ENCODE measurements around the gene GLCE. TPM values are rescaled to one million over a fixed set of nuclear protein-coding genes. Genes with fewer than 3 reads are reported as not detected.

The GLCE gene
- polyA plus RNA-seq (ENCODE audit: insufficient read length in 3 of 3): 10 to 100 TPM; 42.4 to 48.3 (median 44.7) TPM
- long read RNA-seq, donor 1, full-length matches to known transcripts: 12 of 23 reads
- long read RNA-seq, donor 1, partial matches to known transcripts: 5 of 23 reads
- long read RNA-seq, donor 1, other reads (novel, unspliced or antisense): 6 of 23 reads
- long read RNA-seq, donor 2, full-length matches to known transcripts: 10 of 10 reads
- long read RNA-seq, donor 2, partial matches to known transcripts: 0 of 10 reads
- long read RNA-seq, donor 2, other reads (novel, unspliced or antisense): 0 of 10 reads
- long read RNA-seq, donor 3, full-length matches to known transcripts: 7 of 12 reads
- long read RNA-seq, donor 3, partial matches to known transcripts: 0 of 12 reads
- long read RNA-seq, donor 3, other reads (novel, unspliced or antisense): 5 of 12 reads
- long read RNA-seq, donor 4, full-length matches to known transcripts: 8 of 8 reads
- long read RNA-seq, donor 4, partial matches to known transcripts: 0 of 8 reads
- long read RNA-seq, donor 4, other reads (novel, unspliced or antisense): 0 of 8 reads
- long read RNA-seq, donor 5, full-length matches to known transcripts: 3 of 16 reads
- long read RNA-seq, donor 5, partial matches to known transcripts: 13 of 16 reads
- long read RNA-seq, donor 5, other reads (novel, unspliced or antisense): 0 of 16 reads
- long read RNA-seq, donor 6, full-length matches to known transcripts: 7 of 7 reads
- long read RNA-seq, donor 6, partial matches to known transcripts: 0 of 7 reads
- long read RNA-seq, donor 6, other reads (novel, unspliced or antisense): 0 of 7 reads
- long read RNA-seq, donor 7, full-length matches to known transcripts: 14 of 14 reads
- long read RNA-seq, donor 7, partial matches to known transcripts: 0 of 14 reads
- long read RNA-seq, donor 7, other reads (novel, unspliced or antisense): 0 of 14 reads
- long read RNA-seq, donor 8, full-length matches to known transcripts: 3 of 3 reads
- long read RNA-seq, donor 8, partial matches to known transcripts: 0 of 3 reads
- long read RNA-seq, donor 8, other reads (novel, unspliced or antisense): 0 of 3 reads
- long read RNA-seq, donor 9, full-length matches to known transcripts: 13 of 13 reads
- long read RNA-seq, donor 9, partial matches to known transcripts: 0 of 13 reads
- long read RNA-seq, donor 9, other reads (novel, unspliced or antisense): 0 of 13 reads
- long read RNA-seq, donor 10, full-length matches to known transcripts: 10 of 16 reads
- long read RNA-seq, donor 10, partial matches to known transcripts: 6 of 16 reads
- long read RNA-seq, donor 10, other reads (novel, unspliced or antisense): 0 of 16 reads
- long read RNA-seq, donor 11, full-length matches to known transcripts: 11 of 11 reads
- long read RNA-seq, donor 11, partial matches to known transcripts: 0 of 11 reads
- long read RNA-seq, donor 11, other reads (novel, unspliced or antisense): 0 of 11 reads
- long read RNA-seq, donor 12, full-length matches to known transcripts: 16 of 16 reads
- long read RNA-seq, donor 12, partial matches to known transcripts: 0 of 16 reads
- long read RNA-seq, donor 12, other reads (novel, unspliced or antisense): 0 of 16 reads
- long read RNA-seq, donor 13, full-length matches to known transcripts: 2 of 7 reads
- long read RNA-seq, donor 13, partial matches to known transcripts: 5 of 7 reads
- long read RNA-seq, donor 13, other reads (novel, unspliced or antisense): 0 of 7 reads
- long read RNA-seq, donor 14: 0 reads
- long read RNA-seq, donor 15: 0 reads
- long read RNA-seq, donor 16, full-length matches to known transcripts: 16 of 16 reads
- long read RNA-seq, donor 16, partial matches to known transcripts: 0 of 16 reads
- long read RNA-seq, donor 16, other reads (novel, unspliced or antisense): 0 of 16 reads

- DNase-seq: peak; percentile 97
These were observed at the start of gene GLCE for GRCh38 chr15:69160141-69160993. TSS of gene GLCE (plus strand) at chr15:69160635. CDS start at chr15:69255807, 95,172 bp downstream.

GRCh38 chr15:69114331-69114928 lies 46.0 kb upstream of the GLCE start:
- peak; percentile 74 for DNase-seq

DNA sequence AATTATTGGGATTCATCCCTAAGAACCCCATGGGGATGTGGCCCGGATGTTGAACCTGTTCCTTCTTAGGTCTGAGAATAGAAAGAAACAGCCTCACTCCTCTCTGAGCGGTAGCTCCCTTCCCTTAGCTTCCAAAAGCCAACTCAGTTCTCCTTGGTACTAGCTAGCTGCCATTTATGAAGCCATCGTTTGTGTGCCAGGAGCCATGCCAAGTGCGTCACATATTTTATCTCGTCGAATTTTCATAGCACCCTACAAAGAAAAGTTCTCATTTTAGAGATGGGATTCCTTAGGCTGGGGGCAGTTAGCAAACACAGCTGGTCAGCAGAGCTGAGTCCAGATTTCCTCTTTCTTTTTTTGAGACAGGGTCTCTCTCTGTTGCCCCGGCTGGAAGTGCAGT lies 45.4 kb upstream of the GLCE start:
- no peak for DNase-seq

DNA sequence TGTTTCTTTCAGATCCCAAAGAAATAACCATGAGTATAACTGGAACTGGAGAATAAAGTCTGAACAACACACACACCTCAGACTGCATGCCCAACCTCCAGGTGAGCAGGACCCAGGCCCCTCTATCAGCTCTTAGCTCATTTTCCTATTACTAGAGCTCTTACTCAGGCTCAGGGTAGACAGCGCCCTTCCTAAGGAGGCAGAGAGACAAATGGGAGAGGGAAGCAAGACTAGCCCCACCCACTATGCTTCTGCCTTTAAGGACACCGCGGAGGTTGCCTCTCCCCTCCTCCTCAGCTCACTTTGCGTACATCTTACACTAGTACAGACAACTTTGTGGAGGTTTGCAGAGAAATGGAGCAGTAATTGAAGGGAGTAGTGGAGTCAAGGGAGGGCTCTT lies 44.0 kb upstream of the GLCE start:
- no peak for DNase-seq

- no peak for DNase-seq
These were observed 43.0 kb upstream of the GLCE start for GRCh38 chr15:69117431-69117871.

DNA sequence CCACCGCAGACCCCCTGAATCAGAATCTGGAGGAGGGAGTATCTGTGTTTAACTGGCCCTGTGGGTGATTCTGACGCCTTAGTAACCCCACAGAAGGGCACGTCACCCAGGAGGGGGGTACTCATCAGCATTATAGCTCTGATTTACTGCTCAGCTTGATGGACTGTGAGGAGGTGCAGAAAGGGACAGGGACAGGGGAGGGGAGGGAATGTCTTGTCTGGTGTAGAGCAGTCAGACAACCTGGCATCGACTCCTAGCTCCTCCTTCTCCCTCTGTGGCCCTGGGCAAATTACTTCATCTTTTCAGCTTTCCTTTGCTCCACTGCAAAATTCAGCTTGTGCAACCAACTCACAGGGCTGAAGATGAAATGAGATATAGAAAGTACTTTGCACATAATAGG lies 42.3 kb upstream of the GLCE start:
- DNase-seq: no peak

DNA sequence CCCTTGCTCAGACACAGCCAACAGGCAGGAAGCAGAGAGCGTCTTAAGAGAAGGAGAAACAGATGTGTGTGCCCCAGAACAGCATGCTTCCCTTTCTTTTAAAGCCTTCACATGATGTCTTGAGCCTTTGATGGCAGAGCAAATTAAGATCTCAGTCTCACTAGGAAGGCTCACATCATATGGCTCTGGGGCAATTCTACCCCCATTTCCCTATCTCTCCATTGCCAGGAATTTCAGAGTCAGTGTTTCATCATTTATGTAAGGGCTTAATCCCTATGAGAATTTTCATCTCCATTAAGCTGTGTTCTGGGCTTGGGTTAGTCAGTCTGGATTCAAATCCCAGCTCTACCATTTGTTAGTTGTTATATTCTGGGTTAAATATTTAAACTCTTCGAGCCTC lies 41.4 kb upstream of the GLCE start:
- DNase-seq: no peak

DNA sequence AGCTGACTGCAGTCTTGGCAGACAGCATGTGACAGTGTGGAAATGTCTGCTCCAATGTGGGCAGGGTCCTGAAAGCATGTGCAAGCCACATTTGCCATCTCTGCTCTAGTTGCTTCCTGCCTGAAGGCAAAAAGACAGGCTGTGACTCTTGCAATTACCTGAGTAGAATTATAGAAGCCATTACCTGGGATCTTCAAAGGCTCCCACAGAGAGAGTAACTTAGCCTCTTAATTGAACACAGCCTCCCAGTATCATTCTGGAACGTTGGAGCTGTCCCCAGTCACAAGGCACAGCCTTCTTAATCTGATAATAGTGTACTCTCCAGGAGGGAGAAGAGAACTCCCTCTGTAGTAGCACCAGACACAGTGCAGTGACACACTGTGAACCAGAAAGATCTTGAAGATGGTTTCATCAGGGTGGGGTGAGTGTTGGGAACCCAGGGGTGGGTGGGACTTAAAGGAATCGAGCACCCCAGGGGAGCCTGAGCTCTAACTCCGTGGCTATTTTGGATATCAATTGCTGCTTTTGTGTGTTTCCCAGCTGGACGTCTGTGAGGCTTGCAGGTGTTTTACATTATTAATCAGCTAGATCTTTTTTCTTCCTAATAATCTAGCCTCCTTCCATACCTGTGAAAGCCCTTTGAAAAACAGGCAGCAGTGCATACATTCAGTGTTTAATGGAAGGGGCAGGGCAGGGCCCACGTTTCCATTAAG lies 40.6 kb upstream of the GLCE start:
- DNase-seq: no peak

- no peak for DNase-seq
These were observed 39.7 kb upstream of the GLCE start for GRCh38 chr15:69120732-69121131.

DNA sequence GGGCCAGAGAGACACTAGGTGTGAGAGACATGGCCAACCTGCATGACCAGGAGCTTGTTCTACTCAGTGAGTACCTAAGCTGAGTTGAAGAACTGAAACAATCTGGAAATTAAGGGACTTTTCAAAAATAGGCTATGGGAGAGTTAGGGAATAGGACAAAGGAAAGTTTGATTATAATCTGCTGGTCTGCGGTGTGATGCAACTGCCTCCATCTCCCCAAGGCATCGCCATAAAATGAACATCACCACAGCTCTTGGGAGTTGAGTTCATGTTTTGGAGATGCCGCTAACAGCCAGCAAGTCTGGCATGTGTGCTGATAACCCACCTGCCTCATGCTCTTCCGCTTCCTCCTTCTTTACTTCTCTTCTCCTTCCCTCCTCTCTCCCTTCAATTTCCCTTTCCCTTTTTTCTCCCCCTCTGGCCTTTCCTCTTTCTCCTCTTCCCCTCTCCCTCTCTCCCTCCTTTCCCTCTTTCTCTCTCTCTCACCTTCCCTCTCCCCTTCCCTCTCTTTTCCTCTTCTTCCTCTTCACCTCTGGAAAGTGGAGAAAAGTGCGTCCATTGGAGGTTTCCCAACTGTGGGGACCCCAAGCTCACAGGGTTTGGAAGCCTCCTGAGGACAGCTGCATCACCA lies 39.1 kb upstream of the GLCE start:
- DNase-seq: no peak

DNA sequence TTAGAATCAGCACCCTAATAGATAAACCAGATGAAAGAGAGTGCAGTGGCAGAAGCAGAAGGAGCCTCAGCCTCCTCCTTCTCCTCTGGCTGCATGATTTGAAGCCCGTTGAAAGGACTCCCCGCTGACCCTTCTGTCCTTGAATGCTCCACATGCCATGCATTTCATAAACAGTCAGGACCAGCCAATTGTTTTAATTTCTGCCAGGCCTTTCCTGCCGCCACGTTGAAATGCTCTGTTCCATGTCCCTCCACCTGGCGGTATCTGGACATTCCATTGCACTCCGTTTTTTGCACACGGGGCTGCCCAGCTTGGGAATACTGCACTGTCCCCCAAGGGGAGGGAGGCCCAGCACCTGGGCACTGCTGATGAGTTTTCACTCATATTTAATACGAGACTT lies 35.2 kb upstream of the GLCE start:
- DNase-seq: no peak

- no peak for DNase-seq
These were observed 34.4 kb upstream of the GLCE start for GRCh38 chr15:69126054-69126469.

- no peak for DNase-seq
These were observed 33.1 kb upstream of the GLCE start for GRCh38 chr15:69127306-69127705.

DNA sequence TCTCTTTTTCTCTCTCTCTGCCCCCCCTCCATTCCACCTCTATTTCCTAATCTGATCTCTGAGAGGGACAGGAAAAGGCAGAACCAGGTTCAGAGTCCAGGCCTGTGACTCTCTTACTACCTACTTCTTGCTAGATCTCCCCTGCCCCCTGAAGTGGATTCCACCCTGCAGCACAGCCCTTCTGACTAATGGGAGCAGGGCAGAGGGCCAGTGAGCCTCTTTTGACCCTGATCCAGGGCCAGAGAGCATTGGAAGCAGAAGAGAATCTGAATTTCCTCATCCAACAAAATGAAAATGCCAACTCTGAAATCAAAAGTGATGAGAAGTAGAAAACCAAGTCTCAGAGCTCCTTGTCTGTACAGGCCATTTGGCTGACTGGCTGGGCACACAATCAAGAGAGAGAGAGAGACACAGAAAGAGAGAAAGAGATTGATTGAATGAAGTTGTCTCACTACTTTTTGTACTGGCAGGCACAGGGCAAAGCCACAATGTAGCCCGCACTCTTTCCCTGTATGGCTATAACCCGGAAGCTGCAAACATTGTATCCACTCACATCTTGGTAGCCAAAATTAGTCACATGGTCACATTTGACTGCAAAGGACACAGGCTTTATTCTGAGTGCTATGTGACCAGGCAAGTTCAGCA lies 31.6 kb upstream of the GLCE start:
- no peak for DNase-seq

DNA sequence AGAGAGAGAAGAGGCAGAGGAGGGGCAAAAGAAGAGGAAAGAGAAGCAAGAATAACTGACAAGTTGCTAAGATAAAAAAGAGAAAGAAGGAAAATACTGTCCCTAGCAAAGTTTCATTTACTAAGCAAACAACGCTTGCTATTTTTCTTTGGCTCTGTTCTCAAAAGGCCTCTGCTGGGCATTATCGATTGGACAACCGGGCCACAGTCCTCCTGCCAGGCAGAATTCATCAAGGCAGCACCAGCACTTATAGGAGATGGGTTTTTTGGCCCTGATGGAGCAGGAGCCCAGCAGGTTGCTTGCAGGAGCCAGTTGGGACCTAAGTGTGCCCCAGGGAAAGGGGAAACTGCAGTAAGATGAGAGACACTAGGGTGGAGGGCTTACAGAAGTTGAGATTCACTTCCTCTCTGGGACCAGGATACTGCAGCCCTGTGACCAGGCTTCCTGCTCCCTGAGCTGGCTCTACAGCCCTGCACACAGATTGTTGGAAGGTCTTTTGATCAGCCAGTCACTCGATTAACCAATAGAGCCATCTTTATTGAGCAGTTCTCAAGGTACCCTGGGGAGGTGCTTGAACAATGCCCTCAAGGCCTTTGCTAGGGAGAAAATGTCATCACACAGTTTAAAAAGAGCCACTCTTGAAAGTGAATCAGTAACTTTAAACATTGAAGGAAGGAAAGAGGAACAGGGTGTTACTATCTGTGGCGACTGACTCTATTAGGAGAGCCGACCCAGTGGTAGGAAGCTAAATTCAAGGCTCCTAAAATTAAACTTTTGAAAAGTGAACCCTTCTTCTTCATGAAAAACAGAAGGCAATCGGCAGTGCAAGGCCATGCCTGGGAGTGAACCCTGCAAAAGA lies 28.8 kb upstream of the GLCE start:
- DNase-seq: no peak

GRCh38 chr15:69132430-69132829 lies 28.0 kb upstream of the GLCE start:
- DNase-seq: no peak
